ENCODE results near the gene NKX1-1. TPM values are rescaled to one million over a fixed set of nuclear protein-coding genes. Genes with fewer than 3 reads are reported as not detected.

The NKX1-1 gene
- total and polyA plus RNA-seq, 2 of the 8 experiments (the other 6 are each of a cell fraction or from before 2014, with no cell fraction given) = not detected

- H3K23me2 ChIP-seq (ENCODE audit: low read depth, low read length) = peaks cover 2% of the 10 kb centered on the region; the same call in 1 of the 2 replicates
- no peak overlapping the region for H3K56ac ChIP-seq (replicated peaks; ENCODE audit: insufficient read length, low read depth, low read length)
- H3K4ac ChIP-seq (replicated peaks; ENCODE audit: insufficient read length, low read depth, low read length) = no peak overlapping the region
- H3K27me3 ChIP-seq (replicated peaks in 1 of 4; ENCODE audit: control insufficient read depth in 3 of 4, extremely low read depth in 1 of 4, insufficient read depth in 3 of 4, low read length in 3 of 4) = peaks cover 65 to 71% (median 69%) of the 10 kb centered on the region in 4 experiments
- H3K27ac ChIP-seq (ENCODE audit: low read depth, low read length) = no peak overlapping the region
- H2BK12ac ChIP-seq (ENCODE audit: low read depth, low read length) = no peak overlapping the region
- no peak overlapping the region for H2BK5ac ChIP-seq (ENCODE audit: low read depth, low read length)
- FAIRE-seq (no peak), DNase-seq (ENCODE audit: low read depth in 1 of 2, low spot score in 2 of 2) (no peak)
- peaks cover 0 to 24% (median 4%) of the 10 kb centered on the region in 4 experiments; a peak in 5 of 7 replicates for H3K4me1 ChIP-seq (replicated peaks in 1 of 4; ENCODE audit: control insufficient read depth in 3 of 4, insufficient read depth in 4 of 4, low read length in 3 of 4)
- H3K4me3 ChIP-seq (ENCODE audit: extremely low read depth in 1 of 4, insufficient read depth in 2 of 4, low read depth in 3 of 4, low read length in 4 of 4) = no peak overlapping the region
- 52% methylated on average over 18 of the region's 24 CpGs; no CpG with 5 or more reads in 1 of the 2 experiments for WGBS, 2 experiments (ENCODE audit: extremely low coverage in 1 of 2, insufficient coverage in 1 of 2, insufficient read length in 1 of 2, insufficient replicate concordance in 2 of 2, low coverage in 1 of 2, low lambda C conversion rate in 2 of 2, missing lambda C conversion rate in 1 of 2)
- H4K91ac ChIP-seq (replicated peaks; ENCODE audit: insufficient read length, low read length) = no peak overlapping the region
- H2AFZ ChIP-seq (ENCODE audit: low read length) = no peak overlapping the region
- no peak overlapping the region; the same call in 1 of the 2 replicates for H3K18ac ChIP-seq (ENCODE audit: extremely low read depth, low read length)
- ChIA-PET CTCF (ENCODE audit: partially characterized antibody) (interaction anchor here (0.8 to 2.9 kb wide), 12 partner anchors 7 to 239 kb away, joined by 3 to 14 read pairs (median 6); no protein-coding TSS in a partner anchor), POLR2A (ENCODE audit: partially characterized antibody) (no interaction called here)
- H3K9ac ChIP-seq (replicated peaks in 1 of 4; ENCODE audit: extremely low read depth in 1 of 4, low read depth in 3 of 4, low read length in 3 of 4) = no peak overlapping the region
- no peak overlapping the region for H3K14ac ChIP-seq (ENCODE audit: insufficient read length)
- no peak overlapping the region for H4K8ac ChIP-seq (ENCODE audit: extremely low read depth, insufficient read depth, low read length)
- H2BK20ac ChIP-seq (ENCODE audit: low read length) = no peak overlapping the region
- H4K5ac ChIP-seq (ENCODE audit: insufficient read length, low read depth, low read length) = no peak overlapping the region
- peaks cover 0 to 11% of the 10 kb centered on the region in 2 experiments for H4K20me1 ChIP-seq (replicated peaks in 1 of 2; ENCODE audit: control insufficient read depth in 1 of 2, insufficient read depth in 2 of 2, low read length in 2 of 2)
- peaks cover 0 to 27% (median 0%) of the 10 kb centered on the region in 4 experiments; a peak in 1 of 8 replicates for H3K36me3 ChIP-seq (ENCODE audit: control insufficient read depth in 2 of 4, insufficient read depth in 4 of 4, low read length in 3 of 4)
- H2BK15ac ChIP-seq (ENCODE audit: low read length) = no peak overlapping the region
- no peak overlapping the region for H2AK5ac ChIP-seq (ENCODE audit: low read depth, low read length)
- peak overlapping the region; percentile 22 to 33; a peak in 1 of 4 replicates for H3K4me2 ChIP-seq (ENCODE audit: insufficient read depth in 1 of 2, low read depth in 2 of 2, low read length in 2 of 2)
- no peak overlapping the region for H3K23ac ChIP-seq (ENCODE audit: insufficient read length)
- H3K79me1 ChIP-seq (ENCODE audit: low read depth, low read length) = no peaks in the 10 kb centered on the region
- no peak overlapping the region for H2BK120ac ChIP-seq (replicated peaks; ENCODE audit: low read depth, low read length)
- TF ChIP-seq TCF12 (IDR thresholded peaks at IDR 0.05; ENCODE audit: low read depth, low read length) (no peak), CHD2 (IDR thresholded peaks at IDR 0.05; ENCODE audit: low read length) (no peak), EZH2 (IDR thresholded peaks at IDR 0.05; ENCODE audit: low read depth, low read length, severe bottlenecking) (peak; percentile 0), RAD21 (IDR thresholded peaks at IDR 0.05 in 1 of 2, conservative IDR thresholded peaks at IDR 0.05 in 1 of 2; ENCODE audit: low read depth in 2 of 2, low read length in 2 of 2) (no peak), RNF2 (IDR thresholded peaks at IDR 0.05; ENCODE audit: borderline replicate concordance, low read depth, low read length, missing control alignments, poor library complexity, severe bottlenecking) (no peak), SUZ12 (IDR thresholded peaks at IDR 0.05; ENCODE audit: low read length) (peak; percentile 31; the same call in 1 of the 2 replicates), KDM4A (IDR thresholded peaks at IDR 0.05; ENCODE audit: low read depth, low read length, severe bottlenecking) (no peak)
- no peaks in the 10 kb centered on the region for H3K79me2 ChIP-seq (ENCODE audit: control insufficient read depth in 1 of 2, insufficient read depth in 2 of 2, low read length in 2 of 2)
- H3K9me3 ChIP-seq (ENCODE audit: insufficient read depth in 2 of 2, low read depth in 1 of 2, low read length in 1 of 2) = peaks cover 11 to 17% of the 10 kb centered on the region in 2 experiments
Measured at GRCh38 chr4:1402021-1402515, 4.2 kb downstream of the NKX1-1 start.

Data from H1 (cell line).